Mesendoderm (in vitro differentiated cells): ENCODE results near the gene ARL4A.
A peak's percentile ranks its signal among the peaks of the same experiment; 100 is the strongest.

Source experiments
- DNase-seq: peaks from one replicate; pipeline ENCODE4 v3.0.0; 2013
- H2AK5ac ChIP-seq: 2 replicates; pipeline ENCODE4 v1.6.1; 2013; ENCODE audit warnings: low read length, inconsistent platforms
- H2BK120ac ChIP-seq: 2 replicates; pipeline ENCODE4 v1.6.1; 2013; ENCODE audit warnings: low read depth, mild to moderate bottlenecking, low read length, moderate library complexity, mixed read lengths
- H2BK15ac ChIP-seq: replicated peaks from 2 replicates; pipeline ENCODE4 v1.6.1; 2013; ENCODE audit warnings: low read depth, mild to moderate bottlenecking, moderate library complexity
- H2BK5ac ChIP-seq: 2 replicates; pipeline ENCODE4 v1.6.1; 2013; ENCODE audit warnings: low read length, inconsistent platforms
- H3K18ac ChIP-seq: 2 replicates; pipeline ENCODE4 v1.6.1; 2013; ENCODE audit warnings: mild to moderate bottlenecking, low read length, mixed read lengths
- H3K23ac ChIP-seq: one replicate; pipeline ENCODE4 v1.6.1; 2013; ENCODE audit warnings: low read length
- H3K27ac ChIP-seq: 2 replicates; pipeline ENCODE4 v1.5.1; 2013; ENCODE audit warnings: low read depth, mild to moderate bottlenecking, inconsistent platforms, low read length, moderate library complexity
- H3K27me3 ChIP-seq: 2 replicates; pipeline ENCODE4 v1.6.1; 2013; ENCODE audit warnings: low read length, control low read depth, mild to moderate bottlenecking, inconsistent platforms; ENCODE audit not compliant: insufficient read depth, poor library complexity
- H3K36me3 ChIP-seq: 2 replicates; pipeline ENCODE4 v1.6.1; 2013; ENCODE audit warnings: low read length, inconsistent platforms; ENCODE audit not compliant: control insufficient read depth, insufficient read depth
- H3K4ac ChIP-seq: one replicate; pipeline ENCODE4 v1.6.1; 2013; ENCODE audit warnings: low read depth, mild to moderate bottlenecking, low read length, moderate library complexity
- H3K4me1 ChIP-seq: 2 replicates; pipeline ENCODE4 v1.6.1; 2013; ENCODE audit warnings: low read depth, low read length, inconsistent platforms; ENCODE audit not compliant: control insufficient read depth
- H3K4me2 ChIP-seq: 2 replicates; pipeline ENCODE4 v1.6.1; 2013; ENCODE audit warnings: low read length
- H3K4me3 ChIP-seq: 2 replicates; pipeline ENCODE4 v1.5.1; 2013; ENCODE audit warnings: mild to moderate bottlenecking, low read length
- H3K56ac ChIP-seq: one replicate; pipeline ENCODE4 v1.6.1; 2013; ENCODE audit warnings: low read length
- H3K79me1 ChIP-seq: 2 replicates; pipeline ENCODE4 v1.6.1; 2013; ENCODE audit warnings: low read length, inconsistent platforms
- H3K79me2 ChIP-seq: 2 replicates; pipeline ENCODE4 v1.6.1; 2013; ENCODE audit warnings: mild to moderate bottlenecking, low read length; ENCODE audit not compliant: control insufficient read depth, insufficient read depth
- H3K9ac ChIP-seq: 2 replicates; pipeline ENCODE4 v1.6.1; 2013; ENCODE audit warnings: low read length, inconsistent platforms
- H4K5ac ChIP-seq: one replicate; pipeline ENCODE4 v1.6.1; 2013; ENCODE audit warnings: low read length
- H4K8ac ChIP-seq: one replicate; pipeline ENCODE4 v1.6.1; 2013; ENCODE audit warnings: low read depth, mild to moderate bottlenecking, control low read depth, low read length, moderate library complexity
- WGBS: extraction: QIAGEN DNeasy Blood & Tissue Kit; methylation state at CpG from one replicate; pipeline ENCODE4 v1.1.7; 2013; ENCODE audit warnings: low lambda C conversion rate, missing lambda C conversion rate; ENCODE audit not compliant: insufficient coverage; ENCODE audit errors: extremely low coverage; 5-methylcytosine and 5-hydroxymethylcytosine counted together

ARL4A gene

GRCh38 chr7:12713625-12714378 lies 26.4 kb downstream of the ARL4A start:
- no peak for DNase-seq
- Histone ChIP-seq H3K4me2 (no peak overlapping the region), H3K27me3 (no peaks in the 10 kb centered on the region), H4K5ac (no peak overlapping the region), H3K79me2 (no peaks in the 10 kb centered on the region), H4K8ac (no peak overlapping the region), H3K56ac (no peak overlapping the region), H3K27ac (no peak overlapping the region), H3K9ac (no peak overlapping the region), H3K4me1 (no peaks in the 10 kb centered on the region), H3K18ac (no peak overlapping the region), H2BK15ac (no peak overlapping the region), H3K23ac (no peak overlapping the region), H3K4ac (no peak overlapping the region), H2AK5ac (no peak overlapping the region), H3K4me3 (no peak overlapping the region), H3K79me1 (no peaks in the 10 kb centered on the region), H2BK120ac (no peak overlapping the region), H2BK5ac (no peak overlapping the region), H3K36me3 (no peaks in the 10 kb centered on the region)
- WGBS = no CpG with 5 or more reads among the region's 1 CpG

GRCh38 chr7:12714379-12714737 lies 26.9 kb downstream of the ARL4A start:
- DNase-seq = no peak

GRCh38 chr7:12715372-12716133 lies 28.1 kb downstream of the ARL4A start:
- no peak overlapping the region for H3K27ac ChIP-seq
- no peaks in the 10 kb centered on the region for H3K36me3 ChIP-seq
- no peak overlapping the region for H4K5ac ChIP-seq
- H3K18ac ChIP-seq = no peak overlapping the region
- no peak overlapping the region for H2BK15ac ChIP-seq
- H3K4me1 ChIP-seq = no peaks in the 10 kb centered on the region
- H4K8ac ChIP-seq = peak overlapping the region; percentile 30
- peak; percentile 66 for DNase-seq
- H2BK120ac ChIP-seq = peak overlapping the region; percentile 10
- H2AK5ac ChIP-seq = no peak overlapping the region
- H3K4me3 ChIP-seq = no peak overlapping the region
- WGBS = no CpG with 5 or more reads among the region's 12 CpGs
- H3K27me3 ChIP-seq = no peaks in the 10 kb centered on the region
- no peak overlapping the region for H3K23ac ChIP-seq
- H3K9ac ChIP-seq = no peak overlapping the region
- H3K79me2 ChIP-seq = no peaks in the 10 kb centered on the region
- H2BK5ac ChIP-seq = no peak overlapping the region
- H3K79me1 ChIP-seq = no peaks in the 10 kb centered on the region
- H3K4me2 ChIP-seq = no peak overlapping the region
- H3K56ac ChIP-seq = peak overlapping the region; percentile 78
- no peak overlapping the region for H3K4ac ChIP-seq

More at GRCh38 chr7:12714379-12714737, 26.9 kb downstream of the ARL4A start:
- Histone ChIP-seq H4K8ac (no peak overlapping the region), H3K4me2 (no peak overlapping the region), H3K27me3 (no peaks in the 10 kb centered on the region), H3K4me1 (no peaks in the 10 kb centered on the region), H3K56ac (no peak overlapping the region), H3K4me3 (no peak overlapping the region), H3K27ac (no peak overlapping the region), H2BK15ac (no peak overlapping the region), H3K79me2 (no peaks in the 10 kb centered on the region), H3K9ac (no peak overlapping the region), H3K18ac (no peak overlapping the region), H4K5ac (no peak overlapping the region), H3K4ac (no peak overlapping the region), H2BK5ac (no peak overlapping the region), H3K23ac (no peak overlapping the region), H2BK120ac (no peak overlapping the region), H2AK5ac (no peak overlapping the region), H3K79me1 (no peaks in the 10 kb centered on the region), H3K36me3 (no peaks in the 10 kb centered on the region)
- WGBS = 100% methylated on average over 1 of the region's 1 CpG

GRCh38 chr7:12716134-12716681 lies 28.8 kb downstream of the ARL4A start:
- Histone ChIP-seq H3K79me2 (no peaks in the 10 kb centered on the region), H3K4me3 (no peak overlapping the region), H3K9ac (no peak overlapping the region), H2BK5ac (no peak overlapping the region), H3K56ac (no peak overlapping the region), H2BK120ac (no peak overlapping the region), H4K8ac (no peak overlapping the region), H3K27ac (no peak overlapping the region), H3K27me3 (no peaks in the 10 kb centered on the region), H3K4ac (no peak overlapping the region), H3K18ac (no peak overlapping the region), H3K4me2 (no peak overlapping the region), H3K4me1 (no peaks in the 10 kb centered on the region), H2BK15ac (no peak overlapping the region), H3K79me1 (no peaks in the 10 kb centered on the region), H4K5ac (no peak overlapping the region), H2AK5ac (no peak overlapping the region), H3K36me3 (no peaks in the 10 kb centered on the region), H3K23ac (no peak overlapping the region)
- no CpG with 5 or more reads among the region's 7 CpGs for WGBS
- DNase-seq = no peak

GRCh38 chr7:12716722-12717121 lies 29.3 kb downstream of the ARL4A start:
- Histone ChIP-seq H3K4ac (no peak overlapping the region), H2BK15ac (no peak overlapping the region), H3K27ac (no peak overlapping the region), H2BK5ac (no peak overlapping the region), H2BK120ac (no peak overlapping the region), H3K4me3 (no peak overlapping the region), H4K5ac (no peak overlapping the region), H3K36me3 (no peaks in the 10 kb centered on the region), H4K8ac (no peak overlapping the region), H3K18ac (no peak overlapping the region), H3K27me3 (no peaks in the 10 kb centered on the region), H3K23ac (no peak overlapping the region), H3K4me2 (no peak overlapping the region), H3K79me2 (no peaks in the 10 kb centered on the region), H3K56ac (no peak overlapping the region), H2AK5ac (no peak overlapping the region), H3K4me1 (no peaks in the 10 kb centered on the region), H3K9ac (no peak overlapping the region), H3K79me1 (no peaks in the 10 kb centered on the region)
- no peak for DNase-seq
- no CpG with 5 or more reads among the region's 3 CpGs for WGBS
